ENCODE data around the gene DNAI7.

DNA sequence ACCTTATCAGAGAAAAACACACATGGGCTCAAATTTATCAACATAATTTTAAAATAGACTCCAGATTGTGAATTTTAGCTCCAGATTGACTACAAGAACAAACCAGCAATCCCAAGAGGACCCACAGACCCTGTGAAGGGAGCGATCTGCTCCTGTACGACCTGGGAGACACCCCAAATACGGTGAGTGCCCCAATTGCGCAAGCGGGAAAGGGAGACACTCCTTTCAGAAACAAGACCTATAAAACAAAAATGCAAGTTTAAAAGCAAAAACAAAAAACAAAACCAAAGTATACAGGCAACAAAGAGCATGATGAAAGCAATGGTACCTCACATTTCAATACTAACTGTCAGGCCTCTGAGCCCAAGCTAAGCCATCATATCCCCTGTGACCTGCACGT, 32.1 kb downstream of the DNAI7 start:
- TF ChIP-seq, protein P1, sequence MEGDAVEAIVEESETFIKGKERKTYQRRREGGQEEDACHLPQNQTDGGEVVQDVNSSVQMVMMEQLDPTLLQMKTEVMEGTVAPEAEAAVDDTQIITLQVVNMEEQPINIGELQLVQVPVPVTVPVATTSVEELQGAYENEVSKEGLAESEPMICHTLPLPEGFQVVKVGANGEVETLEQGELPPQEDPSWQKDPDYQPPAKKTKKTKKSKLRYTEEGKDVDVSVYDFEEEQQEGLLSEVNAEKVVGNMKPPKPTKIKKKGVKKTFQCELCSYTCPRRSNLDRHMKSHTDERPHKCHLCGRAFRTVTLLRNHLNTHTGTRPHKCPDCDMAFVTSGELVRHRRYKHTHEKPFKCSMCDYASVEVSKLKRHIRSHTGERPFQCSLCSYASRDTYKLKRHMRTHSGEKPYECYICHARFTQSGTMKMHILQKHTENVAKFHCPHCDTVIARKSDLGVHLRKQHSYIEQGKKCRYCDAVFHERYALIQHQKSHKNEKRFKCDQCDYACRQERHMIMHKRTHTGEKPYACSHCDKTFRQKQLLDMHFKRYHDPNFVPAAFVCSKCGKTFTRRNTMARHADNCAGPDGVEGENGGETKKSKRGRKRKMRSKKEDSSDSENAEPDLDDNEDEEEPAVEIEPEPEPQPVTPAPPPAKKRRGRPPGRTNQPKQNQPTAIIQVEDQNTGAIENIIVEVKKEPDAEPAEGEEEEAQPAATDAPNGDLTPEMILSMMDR (IDR thresholded peaks at IDR 0.05), result no peak
- TF ChIP-seq POLR2A (IDR thresholded peaks at IDR 0.05), result no peak

Data from prostate gland (tissue), 2 donors.